ENCODE measurements around the gene PDCD1. TPM values are rescaled to one million over a fixed set of nuclear protein-coding genes. Genes with fewer than 3 reads are reported as not detected.

The PDCD1 gene
- total and polyA plus RNA-seq, 2 of the 8 experiments (the other 6 are each of a cell fraction or from before 2014, with no cell fraction given): 0.48 to 1.1 TPM

DNA sequence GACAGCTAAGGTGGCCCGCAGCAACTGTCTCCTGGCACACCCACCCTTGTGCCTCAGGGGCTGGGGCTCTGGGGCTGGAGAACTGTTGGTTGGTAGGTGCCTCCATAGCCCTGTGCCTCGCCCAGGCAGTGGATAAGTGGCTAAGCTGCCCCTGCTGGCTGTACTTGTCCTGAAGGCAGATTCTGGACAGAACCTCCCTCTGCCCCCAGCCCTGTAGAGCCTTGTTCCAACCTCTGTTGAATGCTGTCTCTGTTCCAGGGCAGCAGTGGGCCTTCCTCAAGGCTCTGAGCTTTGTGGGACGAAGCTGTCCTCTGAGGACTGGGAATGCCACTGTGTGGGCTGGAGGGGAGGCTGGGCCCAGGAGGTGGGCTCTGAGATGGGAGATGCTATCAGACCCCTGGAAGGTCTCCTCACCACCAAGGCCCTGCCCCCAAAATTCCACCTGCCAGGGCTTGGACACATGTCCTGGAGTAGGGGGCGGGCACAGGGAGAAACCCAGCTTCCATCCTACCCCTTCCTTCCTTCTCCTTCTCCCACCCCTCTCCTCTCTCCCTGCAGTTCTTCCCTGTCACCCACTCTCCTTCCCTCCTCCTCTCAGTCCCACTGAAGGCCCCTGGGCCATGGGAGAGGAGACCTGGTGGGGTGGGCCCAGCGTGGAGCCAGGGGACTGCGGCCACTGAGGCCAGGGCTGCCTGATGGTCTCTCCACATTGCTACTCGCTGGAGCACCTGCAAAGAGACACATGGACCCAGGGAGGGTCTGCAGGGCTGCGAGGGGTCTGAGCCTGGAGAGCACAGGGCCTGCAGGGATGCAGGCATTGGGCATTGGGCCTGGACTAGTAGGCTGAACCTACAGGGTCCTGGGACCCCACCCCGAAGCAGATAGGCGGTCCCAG lies 1.7 kb upstream of the PDCD1 start:
- H2BK12ac ChIP-seq (ENCODE audit: low read depth, low read length): peak overlapping the region; percentile 68; the same call in 1 of the 2 replicates
- H3K14ac ChIP-seq (ENCODE audit: insufficient read length): no peak overlapping the region
- no peaks in the 10 kb centered on the region; a peak in 2 of 8 replicates for H3K36me3 ChIP-seq (ENCODE audit: control insufficient read depth in 2 of 4, insufficient read depth in 4 of 4, low read length in 3 of 4)
- no peak overlapping the region for H3K4me3 ChIP-seq (ENCODE audit: extremely low read depth in 1 of 4, insufficient read depth in 2 of 4, low read depth in 3 of 4, low read length in 4 of 4)
- H3K23me2 ChIP-seq (ENCODE audit: low read depth, low read length): peaks cover 23% of the 10 kb centered on the region
- H2BK20ac ChIP-seq (ENCODE audit: low read length): no peak overlapping the region
- no peak overlapping the region for H3K27ac ChIP-seq (ENCODE audit: low read depth, low read length)
- no peak overlapping the region for H4K5ac ChIP-seq (ENCODE audit: insufficient read length, low read depth, low read length)
- no peak overlapping the region for H3K4me2 ChIP-seq (ENCODE audit: insufficient read depth in 1 of 2, low read depth in 2 of 2, low read length in 2 of 2)
- no peak overlapping the region for H2BK5ac ChIP-seq (ENCODE audit: low read depth, low read length)
- no peak overlapping the region for H3K9ac ChIP-seq (replicated peaks in 1 of 4; ENCODE audit: extremely low read depth in 1 of 4, low read depth in 3 of 4, low read length in 3 of 4)
- no peak overlapping the region for H4K8ac ChIP-seq (ENCODE audit: extremely low read depth, insufficient read depth, low read length)
- 89% methylated on average over 9 of the region's 10 CpGs; no CpG with 5 or more reads in 1 of the 2 experiments for WGBS, 2 experiments (ENCODE audit: extremely low coverage in 1 of 2, insufficient coverage in 1 of 2, insufficient read length in 1 of 2, insufficient replicate concordance in 2 of 2, low coverage in 1 of 2, low lambda C conversion rate in 2 of 2, missing lambda C conversion rate in 1 of 2)
- no peak overlapping the region for H2AK5ac ChIP-seq (ENCODE audit: low read depth, low read length)
- no peak overlapping the region; the same call in 1 of the 2 replicates for H3K18ac ChIP-seq (ENCODE audit: extremely low read depth, low read length)
- H3K56ac ChIP-seq (replicated peaks; ENCODE audit: insufficient read length, low read depth, low read length): no peak overlapping the region
- peaks cover 4% of the 10 kb centered on the region; the same call in 1 of the 2 replicates for H3K79me1 ChIP-seq (ENCODE audit: low read depth, low read length)
- TF ChIP-seq, protein P1, sequence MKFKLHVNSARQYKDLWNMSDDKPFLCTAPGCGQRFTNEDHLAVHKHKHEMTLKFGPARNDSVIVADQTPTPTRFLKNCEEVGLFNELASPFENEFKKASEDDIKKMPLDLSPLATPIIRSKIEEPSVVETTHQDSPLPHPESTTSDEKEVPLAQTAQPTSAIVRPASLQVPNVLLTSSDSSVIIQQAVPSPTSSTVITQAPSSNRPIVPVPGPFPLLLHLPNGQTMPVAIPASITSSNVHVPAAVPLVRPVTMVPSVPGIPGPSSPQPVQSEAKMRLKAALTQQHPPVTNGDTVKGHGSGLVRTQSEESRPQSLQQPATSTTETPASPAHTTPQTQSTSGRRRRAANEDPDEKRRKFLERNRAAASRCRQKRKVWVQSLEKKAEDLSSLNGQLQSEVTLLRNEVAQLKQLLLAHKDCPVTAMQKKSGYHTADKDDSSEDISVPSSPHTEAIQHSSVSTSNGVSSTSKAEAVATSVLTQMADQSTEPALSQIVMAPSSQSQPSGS (IDR thresholded peaks at IDR 0.05; ENCODE audit: low read length): no peak
- no peak for TF ChIP-seq GABPA (IDR thresholded peaks at IDR 0.05; ENCODE audit: borderline replicate concordance, insufficient read depth, low read length)
- no peak overlapping the region for H3K4ac ChIP-seq (replicated peaks; ENCODE audit: insufficient read length, low read depth, low read length)
- ChIA-PET CTCF (ENCODE audit: partially characterized antibody) (interaction anchor here (1.4 to 1.7 kb wide), 3 partner anchors 8 to 129 kb away, joined by 3 to 6 read pairs (median 4); no protein-coding TSS in a partner anchor), POLR2A (ENCODE audit: partially characterized antibody) (interaction anchor here (1.3 to 1.4 kb wide), 2 partner anchors 8 to 15 kb away, joined by 5 to 6 read pairs; no protein-coding TSS in a partner anchor)
- peaks cover 0 to 14% of the 10 kb centered on the region in 2 experiments for H4K20me1 ChIP-seq (replicated peaks in 1 of 2; ENCODE audit: control insufficient read depth in 1 of 2, insufficient read depth in 2 of 2, low read length in 2 of 2)
- no peak overlapping the region for H2AFZ ChIP-seq (ENCODE audit: low read length)
- FAIRE-seq (no peak), DNase-seq (ENCODE audit: low read depth in 1 of 2, low spot score in 2 of 2) (no peak)
- H3K27me3 ChIP-seq (replicated peaks in 1 of 4; ENCODE audit: control insufficient read depth in 3 of 4, extremely low read depth in 1 of 4, insufficient read depth in 3 of 4, low read length in 3 of 4): peaks cover 0 to 12% (median 0%) of the 10 kb centered on the region in 4 experiments; a peak in 3 of 7 replicates
- 0 out of 2 replicates have a peak overlapping the region, but pooled peaks have one; percentile 67 for H2BK15ac ChIP-seq (ENCODE audit: low read length)
- H2BK120ac ChIP-seq (replicated peaks; ENCODE audit: low read depth, low read length): no peak overlapping the region
- H3K79me2 ChIP-seq (ENCODE audit: control insufficient read depth in 1 of 2, insufficient read depth in 2 of 2, low read length in 2 of 2): no peaks in the 10 kb centered on the region
- no peaks in the 10 kb centered on the region for H3K9me3 ChIP-seq (ENCODE audit: insufficient read depth in 2 of 2, low read depth in 1 of 2, low read length in 1 of 2)
- H4K91ac ChIP-seq (replicated peaks; ENCODE audit: insufficient read length, low read length): no peak overlapping the region
- no peak overlapping the region for H3K23ac ChIP-seq (ENCODE audit: insufficient read length)
- H3K4me1 ChIP-seq (replicated peaks in 1 of 4; ENCODE audit: control insufficient read depth in 3 of 4, insufficient read depth in 4 of 4, low read length in 3 of 4): peaks cover 0 to 22% (median 6%) of the 10 kb centered on the region in 4 experiments; a peak in 6 of 7 replicates

All from H1 (cell line).